GM18909 (cell line): ENCODE results near the gene ELMO1.
A peak's percentile ranks its signal among the peaks of the same experiment; 100 is the strongest.

Experiments used
- ATAC-seq: cut with Tn5 transposase; IDR thresholded peaks from one replicate; pipeline ENCODE4 v1.9.1; 2021; ENCODE audit warnings: mild to moderate bottlenecking; ENCODE audit not compliant: unreplicated experiment, poor library complexity

The ELMO1 gene

GRCh38 chr7:37380831-37381230 lies 67.8 kb downstream of the ELMO1 start:
- no peak for ATAC-seq

GRCh38 chr7:37379546-37380277 lies 69.0 kb downstream of the ELMO1 start:
- no peak for ATAC-seq

- ATAC-seq, result no peak
Measured at GRCh38 chr7:37377231-37377630, 71.4 kb downstream of the ELMO1 start.

- ATAC-seq, result no peak
Measured at GRCh38 chr7:37376386-37376785, 72.3 kb downstream of the ELMO1 start.

- ATAC-seq, result no peak
Measured at GRCh38 chr7:37372750-37373149, 75.9 kb downstream of the ELMO1 start.

- ATAC-seq, result no peak
Measured at GRCh38 chr7:37371755-37372154, 76.9 kb downstream of the ELMO1 start.

- ATAC-seq, result no peak
Measured at GRCh38 chr7:37369906-37370305, 78.8 kb downstream of the ELMO1 start.

GRCh38 chr7:37368540-37368939 lies 80.1 kb downstream of the ELMO1 start:
- no peak for ATAC-seq

GRCh38 chr7:37367010-37367409 lies 81.7 kb downstream of the ELMO1 start:
- no peak for ATAC-seq

- ATAC-seq, result no peak
Measured at GRCh38 chr7:37366445-37366844, 82.2 kb downstream of the ELMO1 start.

- no peak for ATAC-seq
Measured at GRCh38 chr7:37365405-37365804, 83.3 kb downstream of the ELMO1 start.

- no peak for ATAC-seq
Measured at GRCh38 chr7:37364856-37365255, 83.8 kb downstream of the ELMO1 start.

- no peak for ATAC-seq
Measured at GRCh38 chr7:37363536-37364491, 84.8 kb downstream of the ELMO1 start.

- no peak for ATAC-seq
Measured at GRCh38 chr7:37362802-37363201, 85.9 kb downstream of the ELMO1 start.

- no peak for ATAC-seq
Measured at GRCh38 chr7:37360484-37360883, 88.2 kb downstream of the ELMO1 start.

GRCh38 chr7:37359662-37360444 lies 88.8 kb downstream of the ELMO1 start:
- ATAC-seq, result no peak

- ATAC-seq, result no peak
Measured at GRCh38 chr7:37359180-37359579, 89.5 kb downstream of the ELMO1 start.

GRCh38 chr7:37357637-37357996 lies 91.0 kb downstream of the ELMO1 start:
- ATAC-seq, result no peak

GRCh38 chr7:37356911-37357636 lies 91.6 kb downstream of the ELMO1 start:
- no peak for ATAC-seq

GRCh38 chr7:37354656-37355131 lies 94.0 kb downstream of the ELMO1 start:
- ATAC-seq, result peak; percentile 53
